KMS-11 (cell line): ENCODE measurements around the gene CAMKMT.

Experiments used
- H2AFZ ChIP-seq: fragments of 200-600 bp; sonication (generic); 2 replicates; pipeline ENCODE4 v1.6.1; 2016; ENCODE audit warnings: antibody characterized with exemption, mixed run types, low read depth
- H3K27ac ChIP-seq: fragments of 200-600 bp; sonication (generic); 2 replicates; pipeline ENCODE4 v1.6.1; 2016; ENCODE audit warnings: mild to moderate bottlenecking, mixed run types
- H3K27me3 ChIP-seq: fragments of 200-600 bp; sonication (generic); 2 replicates; pipeline ENCODE4 v1.6.1; 2017; ENCODE audit warnings: mild to moderate bottlenecking, low read depth, mixed run types, moderate library complexity; ENCODE audit not compliant: insufficient read depth
- H3K36me3 ChIP-seq: fragments of 200-600 bp; sonication (generic); 2 replicates; pipeline ENCODE4 v1.6.1; 2017; ENCODE audit warnings: mild to moderate bottlenecking, mixed run types; ENCODE audit not compliant: insufficient read depth
- H3K4me1 ChIP-seq: fragments of 200-600 bp; sonication (generic); 2 replicates; pipeline ENCODE4 v1.6.1; 2016; ENCODE audit warnings: mild to moderate bottlenecking, low read depth, mixed run types; ENCODE audit not compliant: poor library complexity, severe bottlenecking
- H3K4me2 ChIP-seq: fragments of 200-600 bp; sonication (generic); 2 replicates; pipeline ENCODE4 v1.7.0; 2016; ENCODE audit warnings: mild to moderate bottlenecking, mixed run types
- H3K4me3 ChIP-seq: fragments of 200-600 bp; sonication (generic); IDR thresholded peaks from 2 replicates; pipeline ENCODE4 v1.6.1; 2017; ENCODE audit warnings: low read depth, low read length, mixed read lengths; ENCODE audit not compliant: insufficient read depth
- H3K79me2 ChIP-seq: fragments of 200-600 bp; sonication (generic); 2 replicates; pipeline ENCODE4 v1.6.1; 2016; ENCODE audit warnings: low read depth, mixed run types; ENCODE audit not compliant: insufficient read depth
- H3K9ac ChIP-seq: fragments of 200-600 bp; sonication (generic); 2 replicates; pipeline ENCODE4 v1.6.1; 2016; ENCODE audit warnings: mild to moderate bottlenecking, mixed run types
- H4K20me1 ChIP-seq: fragments of 200-600 bp; sonication (generic); 2 replicates; pipeline ENCODE4 v1.6.1; 2016; ENCODE audit warnings: mild to moderate bottlenecking, mixed run types; ENCODE audit not compliant: insufficient read depth
- CTCF ChIP-seq: fragments of 200-600 bp; sonication (generic); conservative IDR thresholded peaks from 2 replicates; pipeline ENCODE4 v1.6.1; 2017; ENCODE audit warnings: low read depth, mild to moderate bottlenecking, antibody characterized with exemption, low read length, moderate library complexity, mixed read lengths

CAMKMT gene

GRCh38 chr2:44744961-44745892, 383.5 kb downstream of the CAMKMT start:
- no peaks in the 10 kb centered on the region for H3K4me1 ChIP-seq
- no peak overlapping the region for H3K4me3 ChIP-seq
- H3K36me3 ChIP-seq, result no peaks in the 10 kb centered on the region
- no peak overlapping the region for H3K4me2 ChIP-seq
- no peak overlapping the region for H3K27ac ChIP-seq
- no peak for TF ChIP-seq CTCF
- no peaks in the 10 kb centered on the region for H3K79me2 ChIP-seq
- no peak overlapping the region for H2AFZ ChIP-seq
- no peaks in the 10 kb centered on the region for H3K27me3 ChIP-seq
- H3K9ac ChIP-seq, result no peak overlapping the region
- no peaks in the 10 kb centered on the region for H4K20me1 ChIP-seq

DNA sequence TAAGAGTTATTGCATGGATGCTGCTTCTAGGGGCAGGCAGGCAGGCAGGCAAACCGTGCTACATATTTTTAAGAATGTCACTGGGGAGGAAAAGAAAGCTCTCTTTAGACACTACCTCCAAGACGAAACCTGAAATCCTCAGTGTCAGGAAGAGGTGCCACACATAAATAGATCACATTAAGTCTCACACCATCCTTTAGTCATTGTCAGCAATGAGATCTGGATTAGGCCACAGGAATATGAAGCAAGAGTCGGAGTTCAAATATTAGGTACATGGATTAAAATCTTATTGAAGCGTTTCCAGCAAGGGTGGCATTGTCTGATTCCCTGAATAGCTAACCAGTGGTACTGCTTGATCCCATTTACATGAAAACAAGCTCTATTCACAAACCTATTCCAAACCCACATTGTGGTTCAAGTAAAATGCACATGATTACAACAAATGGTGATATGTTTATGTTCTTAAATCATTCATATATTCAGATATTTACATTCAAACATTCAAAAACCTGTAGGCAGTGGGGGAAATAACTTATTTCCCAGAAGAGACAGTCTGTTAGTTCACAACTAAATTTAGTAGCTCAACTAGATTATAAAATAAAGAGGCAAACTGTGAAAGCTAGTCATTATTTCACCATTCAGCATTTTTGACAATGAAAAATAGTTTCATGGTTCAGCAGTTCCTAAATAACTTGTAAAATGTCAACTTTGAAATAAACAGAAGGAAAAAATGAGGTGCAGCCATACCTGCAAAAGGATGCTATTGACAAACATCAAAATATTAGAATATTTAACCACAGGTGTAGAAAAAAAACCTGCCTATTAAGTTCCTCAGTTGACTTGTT, 384.4 kb downstream of the CAMKMT start:
- Histone ChIP-seq H3K9ac (no peak overlapping the region), H3K27me3 (no peaks in the 10 kb centered on the region), H2AFZ (no peak overlapping the region), H3K36me3 (no peaks in the 10 kb centered on the region), H3K79me2 (no peaks in the 10 kb centered on the region), H3K4me2 (no peak overlapping the region), H4K20me1 (no peaks in the 10 kb centered on the region), H3K4me1 (no peaks in the 10 kb centered on the region), H3K4me3 (no peak overlapping the region), H3K27ac (no peak overlapping the region)
- no peak for TF ChIP-seq CTCF

DNA sequence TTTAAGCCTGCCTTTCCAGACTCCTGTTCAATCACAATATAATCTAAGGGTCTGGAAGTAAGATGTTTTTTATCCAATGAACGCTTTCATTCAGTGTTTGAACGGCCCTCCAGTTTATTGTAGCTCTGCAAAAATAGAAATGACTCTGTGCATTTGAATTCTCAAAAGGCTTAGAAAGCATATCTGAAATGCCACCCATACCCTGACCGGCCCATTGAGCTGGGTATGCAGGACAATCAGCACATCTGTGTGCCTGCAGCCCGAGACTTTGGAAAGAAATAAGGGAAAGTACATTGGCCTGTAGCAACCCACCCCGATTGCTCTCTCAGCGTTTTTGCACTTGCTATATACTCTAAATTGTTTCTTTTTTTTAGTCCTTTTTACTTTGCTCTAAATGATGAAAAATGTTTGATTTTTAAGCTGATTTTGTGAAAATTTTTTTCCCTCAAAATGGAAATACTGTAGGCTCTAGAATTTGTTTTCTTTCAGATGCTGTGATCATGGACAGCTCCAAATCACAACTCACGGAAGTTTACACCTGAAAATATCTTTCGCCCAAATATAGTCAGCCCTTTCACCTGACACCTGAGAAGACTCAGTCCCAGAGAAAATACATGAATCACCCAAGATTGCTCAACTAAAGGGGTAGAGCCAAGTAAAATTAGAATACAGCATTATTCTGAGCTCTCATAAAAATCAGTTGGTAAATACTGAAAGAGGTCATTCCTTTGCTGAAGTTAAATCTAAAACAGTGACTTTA, 385.3 kb downstream of the CAMKMT start:
- no peak overlapping the region for H3K9ac ChIP-seq
- H3K36me3 ChIP-seq, result no peaks in the 10 kb centered on the region
- no peaks in the 10 kb centered on the region for H3K79me2 ChIP-seq
- peaks cover 8% of the 10 kb centered on the region for H3K4me1 ChIP-seq
- no peak overlapping the region for H3K27ac ChIP-seq
- no peaks in the 10 kb centered on the region for H3K27me3 ChIP-seq
- TF ChIP-seq CTCF, result no peak
- no peak overlapping the region for H3K4me2 ChIP-seq
- H3K4me3 ChIP-seq, result no peak overlapping the region
- no peaks in the 10 kb centered on the region for H4K20me1 ChIP-seq
- H2AFZ ChIP-seq, result no peak overlapping the region

DNA sequence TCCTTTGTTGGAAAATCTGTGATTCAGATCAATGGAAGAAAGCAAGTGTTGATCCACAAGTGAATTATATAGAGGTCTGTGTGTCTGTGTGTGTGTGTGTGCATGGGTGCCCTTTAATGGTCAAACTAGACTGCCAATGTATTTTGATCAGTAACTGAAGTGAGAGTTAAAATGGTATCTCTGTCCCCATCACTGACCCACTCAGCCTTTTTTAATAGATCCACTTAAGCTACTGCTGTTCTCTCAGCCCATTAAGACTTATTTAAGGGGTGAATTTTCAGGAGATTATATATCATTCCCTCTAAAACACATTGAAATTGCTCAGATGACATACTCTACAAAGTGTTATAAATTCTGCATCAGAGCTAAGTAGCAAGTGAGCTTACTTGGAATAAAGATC, 386.0 kb downstream of the CAMKMT start:
- no peak overlapping the region for H2AFZ ChIP-seq
- H3K4me1 ChIP-seq, result peaks cover 16% of the 10 kb centered on the region
- H4K20me1 ChIP-seq, result no peaks in the 10 kb centered on the region
- H3K9ac ChIP-seq, result no peak overlapping the region
- H3K27me3 ChIP-seq, result no peaks in the 10 kb centered on the region
- no peak overlapping the region for H3K27ac ChIP-seq
- H3K79me2 ChIP-seq, result no peaks in the 10 kb centered on the region
- TF ChIP-seq CTCF, result no peak
- H3K4me2 ChIP-seq, result no peak overlapping the region
- H3K36me3 ChIP-seq, result no peaks in the 10 kb centered on the region
- no peak overlapping the region for H3K4me3 ChIP-seq
